Eye (tissue), 1 donor: ENCODE results near the gene PLEK.
"Not testable (repeated sequence)": the region's sequence is repeated elsewhere in the genome, so short reads cannot be mapped to it uniquely, and the experiment has no call there.

Experiments used
- DNase-seq: peaks from one replicate; pipeline ENCODE4 v3.0.0-alpha.2; 2015

The PLEK gene

GRCh38 chr2:68365087-68365486 is at the start of gene PLEK:
TSS of gene PLEK (plus strand) at chr2:68365282. CDS start at chr2:68365352, 70 bp downstream.
- no peak for DNase-seq

GRCh38 chr2:68316111-68316510 is 49.0 kb upstream of the PLEK start:
- DNase-seq, result no peak

- peak; percentile 65 for DNase-seq
Measured at GRCh38 chr2:68317971-68318913, 46.8 kb upstream of the PLEK start.

- no peak for DNase-seq
Measured at GRCh38 chr2:68318914-68319397, 46.1 kb upstream of the PLEK start.

GRCh38 chr2:68319398-68320117 is 45.5 kb upstream of the PLEK start, which contains the start of gene CNRIP1:
TSS of gene CNRIP1 (minus strand) at chr2:68319949. CDS start at chr2:68319400, 549 bp downstream.
- peak; percentile 94 for DNase-seq

GRCh38 chr2:68320118-68320641 is 44.9 kb upstream of the PLEK start:
- peak; percentile 83 for DNase-seq

GRCh38 chr2:68325056-68325455 is 40.0 kb upstream of the PLEK start:
- no peak for DNase-seq

- DNase-seq, result no peak
Measured at GRCh38 chr2:68328901-68329300, 36.2 kb upstream of the PLEK start.

GRCh38 chr2:68330691-68331090 is 34.4 kb upstream of the PLEK start:
- DNase-seq, result no peak

GRCh38 chr2:68333009-68333408 is 32.1 kb upstream of the PLEK start:
- DNase-seq, result no peak

GRCh38 chr2:68333931-68334330 is 31.2 kb upstream of the PLEK start:
- DNase-seq, result no peak

GRCh38 chr2:68336192-68336591 is 28.9 kb upstream of the PLEK start:
- DNase-seq, result no peak

GRCh38 chr2:68340226-68341061 is 24.6 kb upstream of the PLEK start:
- DNase-seq, result no peak

- no peak for DNase-seq
Measured at GRCh38 chr2:68341062-68341329, 24.1 kb upstream of the PLEK start.

- DNase-seq, result no peak
Measured at GRCh38 chr2:68341583-68341982, 23.5 kb upstream of the PLEK start.

GRCh38 chr2:68342470-68342869 is 22.6 kb upstream of the PLEK start:
- DNase-seq, result no peak

GRCh38 chr2:68344031-68344430 is 21.1 kb upstream of the PLEK start:
- DNase-seq, result no peak

- no peak for DNase-seq
Measured at GRCh38 chr2:68345129-68345875, 19.8 kb upstream of the PLEK start.

GRCh38 chr2:68349091-68349490 is 16.0 kb upstream of the PLEK start:
- not testable (repeated sequence) for DNase-seq

- no peak for DNase-seq
Measured at GRCh38 chr2:68351997-68352396, 13.1 kb upstream of the PLEK start.

GRCh38 chr2:68352651-68353391 is 12.3 kb upstream of the PLEK start:
- no peak for DNase-seq
